Measurements from ENCODE around the gene CRTAC1. TPM values are rescaled to one million over a fixed set of nuclear protein-coding genes. Genes with fewer than 3 reads are reported as not detected.

CRTAC1 gene
- total RNA-seq, 4 donors from 2014 or later = 0.41 to 0.79 TPM; not detected in 2

DNA sequence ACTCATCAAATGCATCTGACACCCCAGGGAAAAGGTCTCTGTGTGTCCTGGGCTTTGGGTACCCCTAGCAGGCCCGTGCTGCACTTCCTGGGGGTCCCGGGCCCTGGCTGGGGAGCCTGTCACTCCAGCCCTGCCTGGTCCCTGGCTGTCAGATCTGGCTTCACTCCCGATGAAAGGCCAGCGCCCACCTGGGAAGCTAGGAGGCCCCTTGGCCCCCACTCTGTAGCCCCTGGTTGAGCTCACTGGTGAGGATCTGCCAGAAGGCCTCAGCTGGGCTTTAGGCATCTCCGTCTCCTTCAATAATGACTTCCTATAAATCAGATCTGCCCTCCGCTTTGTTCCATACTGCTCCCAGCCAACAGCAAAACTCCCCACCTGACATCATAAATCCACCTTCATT lies 116.8 kb downstream of the CRTAC1 start:
- no peaks in the 10 kb centered on the region for H3K9me3 ChIP-seq
- 77% methylated on average over 6 of the region's 6 CpGs; no CpG with 5 or more reads in 1 of the 2 donors for WGBS, 2 donors (ENCODE audit: low coverage in 1 of 2)
- H3K27me3 ChIP-seq = peaks cover 8% of the 10 kb centered on the region
- TF ChIP-seq POLR2AphosphoS5 (IDR thresholded peaks at IDR 0.05) = no peak
- no peak for TF ChIP-seq EP300 (IDR thresholded peaks at IDR 0.05; ENCODE audit: low read depth)
- TF ChIP-seq, protein P1, sequence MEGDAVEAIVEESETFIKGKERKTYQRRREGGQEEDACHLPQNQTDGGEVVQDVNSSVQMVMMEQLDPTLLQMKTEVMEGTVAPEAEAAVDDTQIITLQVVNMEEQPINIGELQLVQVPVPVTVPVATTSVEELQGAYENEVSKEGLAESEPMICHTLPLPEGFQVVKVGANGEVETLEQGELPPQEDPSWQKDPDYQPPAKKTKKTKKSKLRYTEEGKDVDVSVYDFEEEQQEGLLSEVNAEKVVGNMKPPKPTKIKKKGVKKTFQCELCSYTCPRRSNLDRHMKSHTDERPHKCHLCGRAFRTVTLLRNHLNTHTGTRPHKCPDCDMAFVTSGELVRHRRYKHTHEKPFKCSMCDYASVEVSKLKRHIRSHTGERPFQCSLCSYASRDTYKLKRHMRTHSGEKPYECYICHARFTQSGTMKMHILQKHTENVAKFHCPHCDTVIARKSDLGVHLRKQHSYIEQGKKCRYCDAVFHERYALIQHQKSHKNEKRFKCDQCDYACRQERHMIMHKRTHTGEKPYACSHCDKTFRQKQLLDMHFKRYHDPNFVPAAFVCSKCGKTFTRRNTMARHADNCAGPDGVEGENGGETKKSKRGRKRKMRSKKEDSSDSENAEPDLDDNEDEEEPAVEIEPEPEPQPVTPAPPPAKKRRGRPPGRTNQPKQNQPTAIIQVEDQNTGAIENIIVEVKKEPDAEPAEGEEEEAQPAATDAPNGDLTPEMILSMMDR (IDR thresholded peaks at IDR 0.05) = no peak
- TF ChIP-seq POLR2A (IDR thresholded peaks at IDR 0.05) = no peak
- intact Hi-C loops (cut with DNase I; ENCODE audit: low total_unique reads) = loop anchor here (2.0 to 5.0 kb wide), 2 partner anchors 125 to 394 kb away; no protein-coding TSS in a partner anchor
- DNase-seq = no peak
- in situ Hi-C loops (cut with MboI; ENCODE audit: low pct_ligation_motif_present in 1 of 4, low pct_unique_long_range_greater_than_20kb in 1 of 4, low sequenced_read_pairs in 3 of 4) = loop anchor here (5.0 to 25.0 kb wide), 3 partner anchors 124 to 131 kb away; partner anchors contain the start of gene CRTAC1 (in 1 of the 4)
- no peaks in the 10 kb centered on the region for H3K36me3 ChIP-seq
- no peak overlapping the region for H3K4me3 ChIP-seq
- H3K4me1 ChIP-seq = peaks cover 0 to 2% (median 0%) of the 10 kb centered on the region in 4 donors
- H3K27ac ChIP-seq = no peak overlapping the region

DNA sequence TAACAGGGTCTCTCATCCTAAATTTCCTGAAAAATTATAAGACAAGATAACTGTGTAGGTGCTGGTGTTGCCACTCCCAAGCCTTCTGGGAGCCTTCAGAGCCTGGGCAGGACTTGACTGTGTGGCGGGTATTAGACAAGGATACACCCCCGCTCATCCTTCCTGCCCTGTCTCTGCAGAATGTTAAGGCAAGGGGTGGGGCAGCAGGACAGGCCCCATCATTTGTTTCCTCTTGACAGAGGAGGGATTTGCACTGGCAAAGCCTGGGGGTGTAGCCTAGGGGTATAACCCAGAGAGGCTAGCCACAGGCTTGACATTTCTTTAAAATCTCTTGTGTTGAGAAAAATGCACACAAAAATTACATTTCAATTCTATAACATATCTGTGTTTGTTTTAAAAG lies 117.2 kb downstream of the CRTAC1 start:
- intact Hi-C loops (cut with DNase I; ENCODE audit: low total_unique reads) = loop anchor here (5.0 kb wide), 1 partner anchor 394 kb away; no protein-coding TSS in a partner anchor
- DNase-seq = no peak
- 100% methylated on average over 2 of the region's 2 CpGs for WGBS, 2 donors (ENCODE audit: low coverage in 1 of 2)
- Histone ChIP-seq H3K27me3 (peaks cover 8% of the 10 kb centered on the region), H3K36me3 (no peaks in the 10 kb centered on the region), H3K9me3 (no peaks in the 10 kb centered on the region), H3K4me1 (peaks cover 0 to 2% (median 0%) of the 10 kb centered on the region in 4 donors), H3K27ac (no peak overlapping the region), H3K4me3 (no peak overlapping the region)
- TF ChIP-seq POLR2AphosphoS5 (IDR thresholded peaks at IDR 0.05) (no peak), POLR2A (IDR thresholded peaks at IDR 0.05) (no peak), EP300 (IDR thresholded peaks at IDR 0.05; ENCODE audit: low read depth) (no peak)
- TF ChIP-seq, protein P1 (IDR thresholded peaks at IDR 0.05) = no peak
- in situ Hi-C loops (cut with MboI; ENCODE audit: low pct_ligation_motif_present in 1 of 4, low pct_unique_long_range_greater_than_20kb in 1 of 4, low sequenced_read_pairs in 3 of 4) = loop anchor here (5.0 to 25.0 kb wide), 3 partner anchors 124 to 132 kb away; partner anchors contain the start of gene CRTAC1 (in 1 of the 4)

DNA sequence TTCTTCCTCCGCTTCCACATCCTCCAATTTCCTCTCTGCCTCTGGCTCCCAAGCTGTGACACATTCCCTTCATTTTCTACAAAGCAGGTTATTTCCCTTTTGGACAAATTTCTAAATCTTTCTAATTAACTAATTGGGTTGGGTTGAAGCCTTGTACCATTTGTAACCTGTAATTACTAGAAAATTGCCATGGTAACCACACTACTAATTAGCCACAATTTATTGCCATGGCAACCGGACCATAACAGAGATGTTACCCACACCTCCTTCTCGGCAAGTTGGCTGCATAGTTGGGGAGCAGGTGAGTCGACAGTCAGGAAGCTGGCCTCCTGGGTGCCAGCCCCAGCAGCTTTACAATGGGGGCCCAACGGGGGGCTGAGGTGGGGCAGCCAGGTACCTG lies 119.2 kb downstream of the CRTAC1 start:
- DNase-seq = no peak
- no peak overlapping the region for H3K27ac ChIP-seq
- in situ Hi-C loops (cut with MboI; ENCODE audit: low pct_ligation_motif_present in 1 of 4, low pct_unique_long_range_greater_than_20kb in 1 of 4, low sequenced_read_pairs in 3 of 4) = loop anchor here (5.0 to 25.0 kb wide), 3 partner anchors 126 to 134 kb away; partner anchors contain the start of gene CRTAC1 (in 1 of the 4)
- intact Hi-C loops (cut with DNase I; ENCODE audit: low total_unique reads) = loop anchor here (5.0 kb wide), 1 partner anchor 396 kb away; no protein-coding TSS in a partner anchor
- no peak overlapping the region for H3K4me3 ChIP-seq
- no peaks in the 10 kb centered on the region for H3K36me3 ChIP-seq
- peaks cover 0 to 2% (median 0%) of the 10 kb centered on the region in 4 donors for H3K4me1 ChIP-seq
- WGBS, 2 donors (ENCODE audit: low coverage in 1 of 2) = 47 to 60% methylated on average over 2 to 5 of the region's 5 CpGs
- H3K9me3 ChIP-seq = no peaks in the 10 kb centered on the region
- no peak for TF ChIP-seq POLR2A (IDR thresholded peaks at IDR 0.05)
- no peak for TF ChIP-seq EP300 (IDR thresholded peaks at IDR 0.05; ENCODE audit: low read depth)
- TF ChIP-seq POLR2AphosphoS5 (IDR thresholded peaks at IDR 0.05) = no peak
- TF ChIP-seq, protein P1 (IDR thresholded peaks at IDR 0.05) = no peak
- peaks cover 8% of the 10 kb centered on the region for H3K27me3 ChIP-seq

DNA sequence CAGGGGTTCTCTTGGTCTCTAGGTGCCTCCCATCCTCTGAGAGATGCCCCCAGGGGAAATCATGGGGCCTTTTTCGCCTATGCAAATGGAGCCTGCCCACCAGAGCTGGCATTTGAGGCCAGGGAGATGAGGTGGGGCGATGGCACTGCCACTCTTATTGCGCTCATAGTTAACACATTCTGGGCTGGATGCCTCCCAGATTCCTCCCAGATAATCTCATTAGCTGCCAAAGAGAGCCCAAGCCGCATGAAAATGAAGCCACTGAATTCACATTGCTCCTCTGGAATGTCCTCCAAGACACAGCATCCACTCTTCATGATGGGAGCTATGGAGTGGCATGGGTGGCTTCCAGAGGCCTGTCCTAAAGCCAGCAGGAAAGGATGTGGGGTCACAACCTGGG lies 119.8 kb downstream of the CRTAC1 start:
- H3K4me1 ChIP-seq = peaks cover 0 to 2% (median 0%) of the 10 kb centered on the region in 4 donors
- H3K27ac ChIP-seq = no peak overlapping the region
- no peak overlapping the region for H3K4me3 ChIP-seq
- in situ Hi-C loops (cut with MboI; ENCODE audit: low pct_ligation_motif_present in 1 of 4, low pct_unique_long_range_greater_than_20kb in 1 of 4, low sequenced_read_pairs in 3 of 4) = loop anchor here (5.0 to 25.0 kb wide), 3 partner anchors 127 to 134 kb away; partner anchors contain the start of gene CRTAC1 (in 1 of the 4)
- TF ChIP-seq, protein P1 (IDR thresholded peaks at IDR 0.05) = no peak
- no peak for TF ChIP-seq POLR2A (IDR thresholded peaks at IDR 0.05)
- TF ChIP-seq POLR2AphosphoS5 (IDR thresholded peaks at IDR 0.05) = no peak
- TF ChIP-seq EP300 (IDR thresholded peaks at IDR 0.05; ENCODE audit: low read depth) = no peak
- intact Hi-C loops (cut with DNase I; ENCODE audit: low total_unique reads) = loop anchor here (5.0 kb wide), 1 partner anchor 397 kb away; no protein-coding TSS in a partner anchor
- H3K9me3 ChIP-seq = no peaks in the 10 kb centered on the region
- no peak for DNase-seq
- WGBS, 2 donors (ENCODE audit: low coverage in 1 of 2) = 70% methylated on average over 4 of the region's 4 CpGs; no CpG with 5 or more reads in 1 of the 2 donors
- H3K27me3 ChIP-seq = peaks cover 8% of the 10 kb centered on the region
- no peaks in the 10 kb centered on the region for H3K36me3 ChIP-seq

Data from transverse colon (tissue), 4 donors.